ENCODE measurements around the gene RBM7.

Gene RBM7

GRCh38 chr11:114412946-114413345, 12.5 kb downstream of the RBM7 start:
- Histone ChIP-seq H3K4me3 (ENCODE audit: insufficient read depth, low read length, poor library complexity, severe bottlenecking) (no peak overlapping the region), H3K9me3 (ENCODE audit: insufficient read depth, low read length) (no peaks in the 10 kb centered on the region), H3K9ac (ENCODE audit: low read length) (no peak overlapping the region), H4K20me1 (ENCODE audit: low read depth, low read length) (no peaks in the 10 kb centered on the region), H3K9me2 (replicated peaks; ENCODE audit: insufficient read depth, low read length) (no peaks in the 10 kb centered on the region), H3F3A (ENCODE audit: insufficient read depth) (peaks cover 12% of the 10 kb centered on the region; the same call in 1 of the 2 replicates), H3K27ac (ENCODE audit: low read depth, low read length) (no peak overlapping the region), H3K4me2 (ENCODE audit: low read depth, low read length, poor library complexity, severe bottlenecking) (no peak overlapping the region), H2AFZ (ENCODE audit: low read depth, low read length, severe bottlenecking) (no peak overlapping the region), H3K27me3 (ENCODE audit: low read length) (no peaks in the 10 kb centered on the region), H3K79me2 (ENCODE audit: insufficient read depth, low read length) (no peaks in the 10 kb centered on the region), H3K36me3 (ENCODE audit: low read length) (peaks cover 13% of the 10 kb centered on the region; the same call in 1 of the 2 replicates)
- TF ChIP-seq EZH2phosphoT487 (conservative IDR thresholded peaks at IDR 0.05; ENCODE audit: low read length) (no peak), CTCF (IDR thresholded peaks at IDR 0.05; ENCODE audit: insufficient read depth, low read length, poor library complexity, severe bottlenecking) (no peak)

- H3K9ac ChIP-seq (ENCODE audit: low read length): no peak overlapping the region
- peaks cover 5% of the 10 kb centered on the region; the same call in 1 of the 2 replicates for H3F3A ChIP-seq (ENCODE audit: insufficient read depth)
- no peaks in the 10 kb centered on the region for H3K9me3 ChIP-seq (ENCODE audit: insufficient read depth, low read length)
- no peaks in the 10 kb centered on the region for H4K20me1 ChIP-seq (ENCODE audit: low read depth, low read length)
- no peak overlapping the region for H3K27ac ChIP-seq (ENCODE audit: low read depth, low read length)
- no peaks in the 10 kb centered on the region for H3K27me3 ChIP-seq (ENCODE audit: low read length)
- H2AFZ ChIP-seq (ENCODE audit: low read depth, low read length, severe bottlenecking): no peak overlapping the region
- no peak overlapping the region for H3K4me2 ChIP-seq (ENCODE audit: low read depth, low read length, poor library complexity, severe bottlenecking)
- H3K4me3 ChIP-seq (ENCODE audit: insufficient read depth, low read length, poor library complexity, severe bottlenecking): no peak overlapping the region
- H3K36me3 ChIP-seq (ENCODE audit: low read length): peaks cover 6% of the 10 kb centered on the region; the same call in 1 of the 2 replicates
- TF ChIP-seq CTCF (IDR thresholded peaks at IDR 0.05; ENCODE audit: insufficient read depth, low read length, poor library complexity, severe bottlenecking): no peak
- no peak for TF ChIP-seq EZH2phosphoT487 (conservative IDR thresholded peaks at IDR 0.05; ENCODE audit: low read length)
- H3K9me2 ChIP-seq (replicated peaks; ENCODE audit: insufficient read depth, low read length): no peaks in the 10 kb centered on the region
- no peaks in the 10 kb centered on the region for H3K79me2 ChIP-seq (ENCODE audit: insufficient read depth, low read length)
Observed at GRCh38 chr11:114413958-114414357, 13.5 kb downstream of the RBM7 start.

GRCh38 chr11:114416441-114416961, 16.0 kb downstream of the RBM7 start:
- H2AFZ ChIP-seq (ENCODE audit: low read depth, low read length, severe bottlenecking): no peak overlapping the region
- no peak overlapping the region for H3K9ac ChIP-seq (ENCODE audit: low read length)
- H3K4me2 ChIP-seq (ENCODE audit: low read depth, low read length, poor library complexity, severe bottlenecking): no peak overlapping the region
- TF ChIP-seq CTCF (IDR thresholded peaks at IDR 0.05; ENCODE audit: insufficient read depth, low read length, poor library complexity, severe bottlenecking) (no peak), EZH2phosphoT487 (conservative IDR thresholded peaks at IDR 0.05; ENCODE audit: low read length) (no peak)
- H4K20me1 ChIP-seq (ENCODE audit: low read depth, low read length): no peaks in the 10 kb centered on the region
- H3K9me3 ChIP-seq (ENCODE audit: insufficient read depth, low read length): no peaks in the 10 kb centered on the region
- H3K79me2 ChIP-seq (ENCODE audit: insufficient read depth, low read length): no peaks in the 10 kb centered on the region
- no peaks in the 10 kb centered on the region; the same call in 1 of the 2 replicates for H3K36me3 ChIP-seq (ENCODE audit: low read length)
- peaks cover 3% of the 10 kb centered on the region; the same call in 1 of the 2 replicates for H3F3A ChIP-seq (ENCODE audit: insufficient read depth)
- H3K4me3 ChIP-seq (ENCODE audit: insufficient read depth, low read length, poor library complexity, severe bottlenecking): no peak overlapping the region
- no peak overlapping the region for H3K27ac ChIP-seq (ENCODE audit: low read depth, low read length)
- no peaks in the 10 kb centered on the region for H3K27me3 ChIP-seq (ENCODE audit: low read length)
- H3K9me2 ChIP-seq (replicated peaks; ENCODE audit: insufficient read depth, low read length): no peaks in the 10 kb centered on the region
